Gastroesophageal sphincter (tissue), 3 donors: ENCODE measurements around the gene ATP1B2.

Source experiments
- POLR2A ChIP-seq, 2 donors: fragments of 450-650 bp; IDR thresholded peaks; one replicate each; pipeline ENCODE4 v1.6.1; 2017; ENCODE audit warnings: antibody characterized with exemption in 2 of 2, mild to moderate bottlenecking in 2 of 2, moderate library complexity in 1 of 2
- TF ChIP-seq, protein P1 (sequence below), 4 experiments: fragments of 200-600 bp in 2 of 4; fragments of 450-650 bp in 2 of 4; sonication (generic) in 1 of 4; IDR thresholded peaks; one replicate each; pipeline ENCODE4 v1.5.1; 2017 to 2019; ENCODE audit warnings: antibody characterized with exemption in 4 of 4, mild to moderate bottlenecking in 2 of 4, moderate library complexity in 2 of 4

DNA sequence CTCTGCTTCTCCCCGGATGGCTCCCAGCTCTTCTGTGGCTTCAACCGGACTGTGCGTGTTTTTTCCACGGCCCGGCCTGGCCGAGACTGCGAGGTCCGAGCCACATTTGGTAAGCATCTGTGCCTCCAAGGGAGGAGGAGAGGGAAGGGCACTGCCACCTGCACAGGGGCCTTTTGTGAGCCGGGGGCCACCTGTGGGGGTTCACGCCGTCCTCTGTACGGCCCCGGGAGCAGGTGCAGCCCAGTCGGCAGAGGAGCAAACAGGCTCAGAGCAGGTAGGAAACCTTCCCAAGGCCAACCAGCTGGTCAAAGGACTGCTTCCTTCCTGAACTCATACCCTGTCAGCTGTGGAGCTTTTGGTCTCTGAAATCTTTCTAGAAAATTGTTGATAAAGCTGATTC is 51.0 kb downstream of the ATP1B2 start:
- TF ChIP-seq, protein P1, sequence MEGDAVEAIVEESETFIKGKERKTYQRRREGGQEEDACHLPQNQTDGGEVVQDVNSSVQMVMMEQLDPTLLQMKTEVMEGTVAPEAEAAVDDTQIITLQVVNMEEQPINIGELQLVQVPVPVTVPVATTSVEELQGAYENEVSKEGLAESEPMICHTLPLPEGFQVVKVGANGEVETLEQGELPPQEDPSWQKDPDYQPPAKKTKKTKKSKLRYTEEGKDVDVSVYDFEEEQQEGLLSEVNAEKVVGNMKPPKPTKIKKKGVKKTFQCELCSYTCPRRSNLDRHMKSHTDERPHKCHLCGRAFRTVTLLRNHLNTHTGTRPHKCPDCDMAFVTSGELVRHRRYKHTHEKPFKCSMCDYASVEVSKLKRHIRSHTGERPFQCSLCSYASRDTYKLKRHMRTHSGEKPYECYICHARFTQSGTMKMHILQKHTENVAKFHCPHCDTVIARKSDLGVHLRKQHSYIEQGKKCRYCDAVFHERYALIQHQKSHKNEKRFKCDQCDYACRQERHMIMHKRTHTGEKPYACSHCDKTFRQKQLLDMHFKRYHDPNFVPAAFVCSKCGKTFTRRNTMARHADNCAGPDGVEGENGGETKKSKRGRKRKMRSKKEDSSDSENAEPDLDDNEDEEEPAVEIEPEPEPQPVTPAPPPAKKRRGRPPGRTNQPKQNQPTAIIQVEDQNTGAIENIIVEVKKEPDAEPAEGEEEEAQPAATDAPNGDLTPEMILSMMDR (IDR thresholded peaks at IDR 0.05) = no peak
- TF ChIP-seq POLR2A (IDR thresholded peaks at IDR 0.05) = no peak
